NCI-H146 treated with DMSO at 0.1 percent for 48 hours (cell line): ENCODE results near the gene PTPRT.

Source experiments
- DNase-seq: peaks from one replicate; lab custom pipeline; 2025; ENCODE audit not compliant: unreplicated experiment; lab: John Stamatoyannopoulos, UW

PTPRT gene

DNA sequence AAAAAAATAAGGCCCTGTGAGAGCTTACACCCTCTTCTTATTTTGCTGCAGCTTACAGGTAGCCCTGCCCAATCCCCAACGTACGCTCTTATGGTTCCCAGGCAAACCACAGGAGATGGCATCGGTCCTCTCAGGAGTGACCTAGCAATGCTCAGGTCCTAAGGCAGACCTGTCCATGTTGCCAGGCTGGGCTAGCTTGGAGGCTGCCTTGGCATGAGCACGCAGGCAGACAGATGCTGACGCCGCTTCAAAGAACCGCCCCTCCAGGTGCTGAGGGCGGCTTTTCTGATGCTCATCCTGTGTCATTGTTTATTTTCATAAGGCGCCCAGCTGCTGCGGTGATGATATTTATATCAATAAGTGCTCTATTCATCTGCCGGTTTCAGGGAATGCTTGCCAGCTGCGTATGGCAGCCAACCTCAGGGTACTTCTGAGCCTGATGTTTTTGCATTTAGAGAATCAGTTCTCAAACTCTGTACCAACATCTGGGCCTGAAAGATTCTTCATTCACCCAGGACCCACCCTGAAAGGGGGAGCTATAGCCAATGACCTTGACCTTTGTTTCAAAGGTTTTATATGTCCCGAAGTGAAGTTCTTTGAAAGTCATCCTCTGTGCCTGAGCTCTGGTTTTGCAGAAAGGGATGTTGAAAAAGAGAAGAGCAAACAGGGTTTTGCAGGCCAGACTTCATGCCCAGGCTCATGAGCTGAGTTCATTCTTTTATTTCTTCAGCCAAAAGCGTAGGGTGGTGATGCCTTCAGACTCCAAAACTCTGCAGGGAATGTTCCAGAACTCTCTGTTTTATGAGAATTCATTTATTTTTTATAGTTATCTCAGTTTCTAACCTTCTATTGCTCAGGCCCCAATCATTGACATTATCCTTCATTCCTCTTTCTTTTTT, 1095.9 kb downstream of the PTPRT start:
- DNase-seq = no peak

DNA sequence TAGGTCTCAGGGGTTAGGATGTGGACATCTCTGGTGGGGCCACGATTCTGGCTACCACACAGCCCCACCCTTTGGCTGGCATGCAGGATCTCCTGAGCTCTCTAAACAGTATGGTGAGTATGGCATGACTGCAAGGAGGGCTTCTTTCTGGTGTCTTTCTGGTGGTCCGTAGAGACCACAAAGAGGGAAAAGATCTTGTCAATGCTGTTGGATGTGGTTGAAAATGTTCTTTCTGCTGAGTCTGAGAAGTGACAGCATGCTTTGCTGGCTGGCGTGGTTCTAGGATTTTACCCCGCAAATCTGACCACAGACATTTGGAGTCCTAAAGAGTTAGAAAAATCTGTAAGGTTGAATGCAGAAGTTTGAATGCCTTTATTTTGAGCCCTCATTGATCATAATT, 1096.7 kb downstream of the PTPRT start:
- DNase-seq = no peak

DNA sequence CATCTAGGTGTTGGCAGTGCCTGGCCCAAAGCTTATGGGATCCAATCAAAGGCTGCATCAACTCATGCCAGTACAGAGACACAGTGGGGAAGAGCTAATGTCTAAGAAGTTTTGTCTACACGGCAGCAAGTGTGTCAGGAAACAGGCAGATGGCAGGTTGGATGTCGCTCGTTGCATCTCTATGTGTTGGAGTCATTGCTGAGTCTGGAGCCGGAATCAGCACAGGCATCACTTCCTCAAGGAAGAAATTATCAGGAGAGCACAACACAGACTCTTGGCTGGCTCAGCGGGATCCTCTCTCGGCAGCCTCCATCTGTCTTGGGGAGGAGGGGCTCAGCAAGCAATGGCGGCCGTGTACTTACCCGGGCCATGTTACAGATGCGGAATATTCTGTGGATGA, 1104.3 kb downstream of the PTPRT start:
- no peak for DNase-seq

DNA sequence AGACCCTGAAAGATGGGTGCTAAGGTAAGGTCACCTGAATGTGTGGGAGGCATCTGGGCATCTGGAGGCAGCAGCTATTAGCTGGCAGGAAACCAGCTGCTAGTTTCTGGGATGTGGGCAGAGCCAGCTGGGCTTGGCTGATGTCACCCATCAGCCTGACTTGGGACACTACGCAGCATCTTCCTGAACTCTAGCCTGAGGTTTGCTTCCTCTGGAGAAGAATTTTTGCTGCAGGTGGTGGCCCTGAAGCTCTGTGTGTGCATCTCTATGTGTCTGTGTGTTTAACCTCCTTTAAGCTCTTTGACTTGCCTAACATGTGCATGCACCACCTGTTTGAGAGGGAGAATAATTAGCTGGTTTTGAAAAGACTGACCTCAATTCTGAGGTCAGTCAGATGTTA, 1106.4 kb downstream of the PTPRT start:
- DNase-seq = no peak

DNA sequence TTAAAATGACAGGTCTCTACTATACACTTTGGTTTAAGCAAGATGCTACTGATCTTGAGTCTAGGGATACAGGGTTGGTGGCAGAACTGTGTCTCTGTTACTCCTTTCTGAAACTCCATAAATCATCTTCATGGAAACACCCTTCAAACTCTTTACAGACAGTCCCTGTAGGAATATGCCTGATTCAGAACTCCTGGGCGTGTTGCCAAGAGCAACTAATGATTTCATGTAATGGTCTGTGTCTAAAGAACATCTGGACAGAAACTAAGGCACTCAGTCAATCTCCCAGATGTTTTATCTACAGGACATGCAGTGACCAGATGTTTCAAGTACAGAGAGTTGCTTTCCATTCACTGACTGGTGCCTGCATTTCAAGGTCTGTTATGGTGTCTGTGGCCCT, 1107.1 kb downstream of the PTPRT start:
- no peak for DNase-seq

DNA sequence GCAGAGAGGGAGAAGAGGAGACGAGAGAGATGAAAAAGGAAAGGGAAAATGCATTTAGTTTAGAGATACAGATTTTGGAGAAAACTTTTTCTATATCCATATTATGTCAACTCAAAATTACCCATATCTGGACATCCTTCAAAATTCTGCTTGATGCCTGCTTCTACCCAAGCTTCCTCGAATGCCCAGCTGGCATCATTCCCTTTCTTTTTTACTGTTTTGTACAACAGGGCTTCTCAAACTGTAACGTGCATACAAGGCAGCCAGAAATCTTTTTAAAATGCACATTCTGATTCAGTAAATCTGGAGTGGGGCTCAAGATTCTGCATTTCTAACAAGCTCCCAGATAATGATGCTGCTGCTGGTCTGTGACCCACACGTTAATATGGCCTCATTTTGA, 1108.8 kb downstream of the PTPRT start:
- DNase-seq = no peak

DNA sequence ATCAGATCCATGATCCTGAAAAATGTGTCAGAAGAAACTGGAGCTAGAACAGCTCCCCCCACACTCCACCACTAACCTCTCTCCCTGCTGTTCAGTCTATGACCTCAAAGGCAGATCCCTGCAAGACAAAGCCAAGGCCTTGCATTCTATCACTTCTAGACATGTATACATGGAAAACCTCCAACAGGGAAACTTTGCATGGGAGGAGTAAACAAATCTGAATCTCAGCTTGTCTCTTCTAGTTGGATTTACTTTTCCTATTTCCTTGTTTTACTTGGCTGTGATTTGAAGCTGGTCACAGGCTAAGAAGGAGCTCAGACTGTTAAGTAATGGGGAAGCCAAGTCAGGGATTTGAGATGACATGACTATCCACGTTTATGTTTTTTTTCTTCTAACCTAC, 1114.8 kb downstream of the PTPRT start:
- no peak for DNase-seq

DNA sequence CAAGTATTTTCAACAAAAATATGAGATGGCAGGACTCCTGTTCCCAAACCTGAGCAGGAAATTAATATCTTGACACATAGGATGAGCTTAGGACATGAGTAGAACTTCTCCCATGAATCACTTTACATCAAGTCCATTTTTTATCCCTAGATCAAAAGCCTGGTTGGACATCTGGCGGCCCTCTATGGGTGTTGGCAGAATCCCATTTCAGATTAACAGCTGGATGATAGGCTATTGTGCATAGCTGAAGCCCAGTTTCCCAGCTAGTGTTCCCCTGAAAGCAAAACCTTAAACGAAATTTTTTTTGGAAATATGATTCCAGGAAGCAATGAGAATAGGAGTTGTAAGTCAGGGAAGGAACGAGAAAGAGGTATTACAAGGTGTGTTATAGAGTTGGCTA, 1122.1 kb downstream of the PTPRT start:
- DNase-seq = no peak

DNA sequence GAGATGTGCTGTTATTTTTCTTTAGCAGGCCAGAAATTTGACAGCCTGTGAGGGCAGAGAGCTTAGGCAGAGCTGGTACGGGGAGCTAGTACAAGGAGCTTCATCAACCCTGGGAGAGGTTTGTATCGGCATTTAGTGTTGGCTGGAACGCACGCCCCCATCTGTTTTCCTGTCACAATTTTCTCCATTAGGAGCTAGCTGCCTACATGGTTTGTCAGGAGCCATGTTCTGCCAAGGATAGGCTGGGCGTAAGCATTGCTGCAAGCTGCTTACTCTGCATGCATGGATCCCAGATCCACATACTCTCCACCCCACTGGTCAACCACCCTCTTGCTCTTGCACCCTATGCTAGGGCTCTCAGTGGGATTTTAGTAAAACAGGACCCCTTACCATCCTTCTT, 1122.5 kb downstream of the PTPRT start:
- DNase-seq = no peak

DNA sequence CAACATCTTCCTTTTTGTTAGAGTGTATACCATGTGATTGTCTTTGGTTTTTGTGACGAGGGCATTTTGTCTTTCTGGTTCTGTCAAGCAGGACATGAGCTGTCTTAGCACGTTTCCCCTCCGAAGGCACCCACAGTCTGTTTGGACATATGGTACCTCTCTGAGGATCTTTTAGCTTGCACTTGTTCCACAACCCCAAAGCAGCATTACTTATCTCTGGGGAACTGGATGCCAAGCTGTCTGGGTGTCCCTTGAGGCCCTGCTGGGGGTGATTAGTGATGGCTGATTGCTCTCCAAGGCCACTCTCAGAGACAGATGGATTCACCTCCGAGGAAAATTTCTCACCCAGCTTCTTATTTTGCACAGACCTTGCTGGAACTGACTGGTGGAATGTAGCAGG, 1126.6 kb downstream of the PTPRT start:
- no peak for DNase-seq

DNA sequence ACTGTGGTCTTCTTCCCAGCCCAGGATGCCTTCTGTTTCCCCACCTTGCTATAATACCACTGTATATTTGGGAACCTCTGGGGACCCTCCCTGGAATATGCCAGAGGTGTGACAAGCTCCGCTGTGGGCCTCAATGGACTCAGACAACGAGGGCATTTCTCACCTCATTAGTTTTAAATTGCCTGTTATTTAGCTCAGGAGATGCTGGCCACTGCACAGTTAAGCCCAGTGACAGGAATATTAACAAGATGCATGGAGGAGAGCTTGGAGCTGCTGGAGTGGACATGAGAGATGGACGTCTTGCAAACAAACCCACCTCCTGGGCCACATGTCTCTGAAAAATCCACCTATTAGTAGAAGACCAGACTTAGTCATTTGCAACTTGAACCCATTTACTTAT, 1136.4 kb downstream of the PTPRT start:
- DNase-seq = no peak

DNA sequence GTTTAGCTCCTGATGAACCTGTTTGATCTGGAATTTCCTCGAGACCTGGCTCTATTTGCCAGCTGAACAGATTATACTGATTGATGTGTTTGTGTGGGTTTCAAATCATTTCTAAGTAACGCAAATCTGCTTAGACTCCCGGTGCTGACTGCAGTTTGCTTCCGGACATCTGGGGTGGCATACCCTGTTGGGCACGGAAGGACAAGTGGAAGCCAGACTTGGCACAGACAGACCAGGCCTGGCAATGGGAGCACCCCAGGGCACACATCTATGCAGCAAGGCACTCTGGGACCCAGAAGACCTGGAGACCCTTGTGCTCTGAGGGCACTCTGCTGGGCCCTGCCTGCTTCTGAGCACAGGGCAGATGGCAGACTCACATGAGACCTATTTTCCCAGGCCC, 1137.8 kb downstream of the PTPRT start:
- no peak for DNase-seq

DNA sequence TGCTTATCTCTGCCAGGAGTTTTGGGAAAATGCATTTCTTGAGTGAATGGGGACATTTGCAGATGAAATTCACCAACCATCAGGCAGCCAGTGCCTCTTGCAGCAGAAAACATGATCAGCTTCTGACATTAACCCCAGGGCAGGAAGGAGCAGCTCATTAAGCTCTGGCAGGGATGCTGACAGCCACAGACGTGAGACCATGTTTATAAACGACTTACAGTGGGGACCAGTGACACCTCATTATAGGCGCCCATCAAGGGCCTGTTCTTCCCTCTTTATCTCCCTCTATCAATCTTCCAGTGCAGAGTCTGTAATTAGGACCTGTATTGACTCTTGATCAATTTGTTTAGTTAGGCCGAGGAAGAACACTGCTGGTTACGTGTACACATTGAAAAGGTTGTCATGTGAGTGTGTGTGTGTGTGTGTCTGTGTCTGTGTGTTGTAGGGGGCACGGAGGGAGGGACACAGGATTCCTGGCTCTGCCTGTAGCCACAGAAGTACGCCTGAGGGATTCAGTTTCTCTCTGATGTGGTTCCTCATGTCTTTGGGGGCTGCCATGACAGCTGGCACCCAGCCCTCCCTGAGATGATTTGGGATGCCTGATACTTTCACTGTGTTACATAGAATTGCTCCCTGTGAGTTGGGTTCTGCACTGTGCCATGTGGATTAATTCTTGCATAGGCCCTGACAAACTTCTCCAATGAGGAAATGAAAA, 1143.2 kb downstream of the PTPRT start:
- no peak for DNase-seq

DNA sequence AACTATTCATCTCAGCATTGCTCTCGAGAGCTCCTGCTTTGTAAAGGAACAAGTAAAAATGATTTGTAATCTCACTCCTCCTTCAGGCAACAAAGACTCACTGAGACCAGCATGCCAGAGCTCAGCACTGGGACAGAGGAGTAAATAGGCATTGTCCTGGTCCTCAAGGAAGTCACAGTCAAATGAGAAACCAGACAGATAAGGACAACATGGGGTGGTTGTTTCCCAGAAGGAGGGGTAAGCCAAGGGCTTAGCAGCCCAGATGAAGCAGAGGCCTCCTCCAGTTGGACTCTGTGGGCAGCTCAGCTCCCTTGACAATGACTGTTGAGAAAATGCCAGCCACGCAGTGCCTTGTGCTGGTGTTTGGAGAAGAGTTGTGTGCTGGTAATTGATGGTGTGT, 1145.8 kb downstream of the PTPRT start:
- DNase-seq = no peak

DNA sequence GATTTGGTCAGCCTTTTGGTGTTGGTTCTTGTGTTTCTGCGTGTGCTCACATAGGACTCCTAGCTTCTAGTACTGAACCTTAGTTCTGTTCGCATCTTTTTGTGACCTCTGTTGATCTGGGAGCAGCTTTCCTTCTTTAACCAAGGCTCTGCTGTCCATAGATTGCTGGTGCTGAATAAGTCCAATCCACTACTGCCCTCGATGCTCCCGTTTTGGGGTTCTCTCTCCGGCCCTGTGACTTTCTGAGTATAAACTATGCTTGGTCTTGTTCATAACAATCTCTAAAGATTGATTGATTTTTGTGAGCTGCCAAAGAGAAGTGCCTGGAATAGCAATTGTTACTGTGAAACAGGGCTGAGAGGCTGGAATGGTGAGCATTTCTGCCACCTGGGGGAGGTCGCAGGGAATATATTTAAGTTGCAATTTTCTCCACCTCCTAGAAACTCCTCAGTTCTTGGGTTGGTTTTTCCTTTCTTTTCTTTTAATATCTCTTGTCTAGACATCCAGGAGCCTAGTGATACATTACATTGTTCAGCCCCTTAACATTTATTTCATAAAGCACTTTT, 1148.6 kb downstream of the PTPRT start:
- DNase-seq = no peak

DNA sequence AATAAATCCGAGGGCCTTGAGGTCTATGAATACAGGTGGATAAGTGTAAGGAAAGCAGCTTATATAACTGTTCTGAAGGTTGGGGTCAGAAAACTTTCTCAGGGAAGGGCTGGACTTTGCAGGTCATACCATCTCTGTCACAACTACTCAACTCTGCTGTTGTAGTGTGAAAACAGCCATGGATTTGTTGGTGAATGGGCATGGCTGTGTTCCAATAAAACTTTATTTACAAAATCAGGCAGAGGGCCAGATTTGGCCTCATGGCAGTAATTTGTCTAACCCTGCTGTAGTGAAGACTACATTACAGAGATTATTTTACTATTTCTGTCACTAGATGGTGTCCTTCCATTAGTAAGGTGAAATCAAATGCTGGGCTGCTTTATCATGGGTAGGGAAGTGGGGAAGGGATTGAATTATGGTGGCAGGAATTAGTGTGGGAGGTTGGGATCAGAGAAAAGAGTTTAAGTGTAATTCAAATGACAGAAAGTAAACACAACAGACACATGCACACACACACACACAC, 1161.9 kb downstream of the PTPRT start:
- DNase-seq = no peak

DNA sequence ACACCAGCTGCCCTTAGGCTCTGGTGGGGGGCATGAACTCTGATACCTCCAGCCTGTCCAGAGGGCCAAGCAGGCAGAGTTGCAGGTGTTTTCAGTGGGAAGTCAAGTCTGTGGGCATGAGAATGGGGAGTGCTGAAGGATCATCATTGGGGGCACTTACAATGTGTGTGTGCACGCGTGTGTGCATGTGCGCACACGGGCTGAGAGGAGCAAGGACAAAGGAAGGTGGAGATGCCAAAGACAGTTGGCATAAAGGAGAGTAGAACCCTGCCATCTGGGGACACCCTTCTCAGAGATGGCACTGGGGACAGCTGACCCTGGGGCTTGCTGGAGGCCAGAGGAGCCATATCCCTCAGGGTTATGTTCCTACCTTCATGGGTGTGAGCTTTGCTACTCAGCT, 1163.1 kb downstream of the PTPRT start:
- DNase-seq = no peak

DNA sequence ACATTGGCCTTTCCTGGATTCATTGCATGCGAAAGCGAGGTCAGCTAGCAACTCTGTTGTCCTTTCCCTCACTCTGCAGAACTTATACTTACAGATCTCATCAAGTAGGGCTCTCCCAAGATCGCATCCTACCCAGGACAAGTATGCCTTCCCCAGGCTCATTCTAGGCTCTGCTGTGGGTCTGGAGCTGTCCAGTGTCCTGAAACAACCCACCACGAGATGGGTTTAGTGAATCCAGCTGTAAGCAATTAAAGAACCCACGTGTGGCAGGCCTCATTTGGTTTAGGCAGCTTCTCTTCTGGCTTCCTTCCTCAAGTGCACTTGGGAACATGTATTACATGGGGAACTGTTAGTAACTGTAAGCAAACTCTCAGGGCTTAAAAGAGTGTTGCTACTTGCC, 1165.1 kb downstream of the PTPRT start:
- no peak for DNase-seq
